NT2/D1 (cell line): ENCODE data around the gene LGALS7.

Source experiments
- SUZ12 ChIP-seq: IDR thresholded peaks from 2 replicates; pipeline ENCODE4 v1.6.1; 2011; ENCODE audit not compliant: insufficient read length, insufficient read depth; ENCODE audit errors: extremely low read depth
- YY1 ChIP-seq: IDR thresholded peaks from 2 replicates; pipeline ENCODE4 v1.6.1; 2011; ENCODE audit not compliant: insufficient read length, insufficient read depth
- ZNF274 ChIP-seq: IDR thresholded peaks from 2 replicates; pipeline ENCODE4 v1.6.1; 2011; ENCODE audit warnings: mild to moderate bottlenecking, low read depth, low read length

DNA sequence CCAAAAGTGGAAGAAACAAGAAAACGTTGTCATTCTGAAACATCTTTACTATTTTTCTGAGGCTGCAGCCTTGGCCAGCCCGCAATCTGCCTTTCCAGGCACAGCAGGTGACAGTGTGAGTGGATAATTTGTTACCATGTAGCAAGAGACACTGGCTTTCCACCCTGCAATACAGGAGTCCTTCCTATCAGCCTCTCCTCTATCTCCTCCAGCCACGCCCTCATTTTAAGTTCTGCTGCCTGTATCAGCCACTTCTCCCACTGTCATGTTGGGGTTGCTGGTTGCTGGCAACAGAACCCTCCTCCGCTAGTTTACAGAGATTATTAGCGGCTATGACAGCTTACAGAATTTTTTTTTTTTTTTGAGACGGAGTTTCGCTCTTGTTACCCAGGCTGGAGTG lies 7.7 kb upstream of the LGALS7 start:
- no peak for TF ChIP-seq YY1
- TF ChIP-seq SUZ12, result no peak
- TF ChIP-seq ZNF274, result no peak
